Body of pancreas (tissue), 4 donors: Measurements from ENCODE around the gene HACL1. TPM values are rescaled to one million over a fixed set of nuclear protein-coding genes. Genes with fewer than 3 reads are reported as not detected.
A peak's percentile ranks its signal among the peaks of the same experiment; 100 is the strongest.

Experiments
- ATAC-seq: fragments of 150-250 bp; one replicate; pipeline ENCODE4 v1.9.1; 2016
- DNase-seq, 4 donors: peaks; one replicate each; pipeline ENCODE4 v3.0.0-alpha.2; 2019
- H3K27ac ChIP-seq, 4 donors: fragments of 200-600 bp; sonication (generic); 1 replicate in 3 of 4; 2 replicates in 1 of 4; pipeline versions ENCODE4 v1.5.1 to v1.6.1; 2016 to 2019; ENCODE audit warnings: mild to moderate bottlenecking in 1 of 4, mixed read lengths in 1 of 4, moderate library complexity in 1 of 4
- H3K27me3 ChIP-seq, 2 donors: fragments of 200-600 bp; sonication (generic); one replicate each; pipeline ENCODE4 v1.6.0; 2016; ENCODE audit warnings: mild to moderate bottlenecking in 1 of 2
- H3K36me3 ChIP-seq, 2 donors: fragments of 200-600 bp; sonication (generic); replicated peaks in 1 of 2; 2 replicates each; pipeline ENCODE4 v1.5.1; 2016; ENCODE audit warnings: low read depth in 2 of 2; ENCODE audit not compliant: insufficient read depth in 1 of 2
- H3K4me1 ChIP-seq: fragments of 200-600 bp; sonication (generic); one replicate; pipeline ENCODE4 v1.6.0; 2016
- H3K4me3 ChIP-seq, 2 donors: fragments of 200-600 bp; sonication (generic); 1 replicate in 1 of 2; 2 replicates in 1 of 2; pipeline ENCODE4 v1.5.1; 2016 to 2019
- H3K9me3 ChIP-seq, 3 donors: fragments of 200-600 bp; sonication (generic); 1 replicate in 2 of 3; 2 replicates in 1 of 3; pipeline ENCODE4 v1.5.1; 2016
- CTCF ChIP-seq, 7 experiments: fragments of 450-650 bp in 4 of 7; fragments of 200-600 bp in 3 of 7; sonication (generic) in 3 of 7; IDR thresholded peaks; one replicate each; pipeline ENCODE4 v1.5.1; 2016 to 2019; ENCODE audit warnings: antibody characterized with exemption in 7 of 7
- POLR2A ChIP-seq, 3 donors: fragments of 450-650 bp; IDR thresholded peaks; one replicate each; pipeline ENCODE4 v1.6.1; 2016; ENCODE audit warnings: antibody characterized with exemption in 3 of 3, mild to moderate bottlenecking in 2 of 3
- WGBS, 2 donors: methylation state at CpG; one replicate each; pipeline ENCODE4 v1.1.5; 2017; 5-methylcytosine and 5-hydroxymethylcytosine counted together
- intact Hi-C: fragments of 100-400 bp; cut with DNase I; formaldehyde crosslinking; loops from one replicate; pipeline ENCODE4 v1.15.1; 2023
- total RNA-seq, 2 donors: library from RNA; depleted of rRNA; stranded (reverse); fragments of >200 nt; gene quantifications; one replicate each; pipeline ENCODE4 v1.1.0, GENCODE V29; 2016

The HACL1 gene
- total RNA-seq, 2 donors from 2014 or later, result 12.5 to 19.5 TPM

- Histone ChIP-seq H3K36me3 (no peaks in the 10 kb centered on the region), H3K9me3 (no peaks in the 10 kb centered on the region), H3K4me1 (peaks cover 24% of the 10 kb centered on the region), H3K27me3 (no peaks in the 10 kb centered on the region), H3K27ac (peak overlapping the region; percentile 81 to 87 (median 85)), H3K4me3 (no peak overlapping the region)
- 47 to 54% methylated on average over 11 to 13 of the region's 13 CpGs for WGBS, 2 donors
- TF ChIP-seq CTCF (IDR thresholded peaks at IDR 0.05) (no peak), POLR2A (IDR thresholded peaks at IDR 0.05) (no peak)
- ATAC-seq (peak; percentile 51), DNase-seq (peak; percentile 42 to 66 (median 54))
- intact Hi-C loops, result no loop called here
Measured at GRCh38 chr3:15646851-15647511, 45.6 kb upstream of the HACL1 start.

- Histone ChIP-seq H3K4me3 (no peak overlapping the region), H3K27me3 (no peaks in the 10 kb centered on the region), H3K27ac (peak overlapping the region in 3 of 4 donors; percentile 85 to 87 (median 85)), H3K36me3 (no peaks in the 10 kb centered on the region), H3K9me3 (no peaks in the 10 kb centered on the region), H3K4me1 (peaks cover 24% of the 10 kb centered on the region)
- intact Hi-C loops, result no loop called here
- no peak for TF ChIP-seq POLR2A (IDR thresholded peaks at IDR 0.05)
- no peak for TF ChIP-seq CTCF (IDR thresholded peaks at IDR 0.05)
- WGBS, 2 donors, result 85 to 86% methylated on average over 18 of the region's 18 CpGs
- no peak for ATAC-seq
- DNase-seq, result no peak
Measured at GRCh38 chr3:15645740-15646501, 44.6 kb upstream of the HACL1 start.

- ATAC-seq (no peak), DNase-seq (no peak)
- 90 to 92% methylated on average over 6 of the region's 6 CpGs for WGBS, 2 donors
- Histone ChIP-seq H3K4me1 (peaks cover 24% of the 10 kb centered on the region), H3K4me3 (no peak overlapping the region), H3K27me3 (no peaks in the 10 kb centered on the region), H3K36me3 (no peaks in the 10 kb centered on the region), H3K9me3 (no peaks in the 10 kb centered on the region), H3K27ac (no peak overlapping the region)
- no peak for TF ChIP-seq POLR2A (IDR thresholded peaks at IDR 0.05)
- intact Hi-C loops, result no loop called here
Measured at GRCh38 chr3:15645246-15645645, 43.9 kb upstream of the HACL1 start.

GRCh38 chr3:15638891-15639262, 37.5 kb upstream of the HACL1 start:
- Histone ChIP-seq H3K36me3 (no peaks in the 10 kb centered on the region), H3K4me1 (peaks cover 18% of the 10 kb centered on the region), H3K9me3 (no peaks in the 10 kb centered on the region), H3K27me3 (no peaks in the 10 kb centered on the region), H3K27ac (no peak overlapping the region), H3K4me3 (no peak overlapping the region)
- TF ChIP-seq POLR2A (IDR thresholded peaks at IDR 0.05) (no peak), CTCF (IDR thresholded peaks at IDR 0.05) (no peak)
- ATAC-seq (no peak), DNase-seq (no peak)
- intact Hi-C loops, result no loop called here
- WGBS, 2 donors, result 92 to 96% methylated on average over 1 of the region's 1 CpG

GRCh38 chr3:15638193-15638890, 37.0 kb upstream of the HACL1 start:
- intact Hi-C loops, result no loop called here
- no peak overlapping the region for H3K4me3 ChIP-seq
- no peak for TF ChIP-seq CTCF (IDR thresholded peaks at IDR 0.05)
- no peak for TF ChIP-seq POLR2A (IDR thresholded peaks at IDR 0.05)
- H3K9me3 ChIP-seq, result no peaks in the 10 kb centered on the region
- whole genome bisulfite sequencing, 2 donors, result 89% methylated on average over 6 of the region's 6 CpGs
- H3K36me3 ChIP-seq, result no peaks in the 10 kb centered on the region
- H3K27ac ChIP-seq, result no peak overlapping the region
- H3K27me3 ChIP-seq, result no peaks in the 10 kb centered on the region
- ATAC-seq (no peak), DNase-seq (no peak)
- H3K4me1 ChIP-seq, result peaks cover 23% of the 10 kb centered on the region
